ENCODE measurements around the gene TRIM42.

The TRIM42 gene

GRCh38 chr3:140710711-140711389 is 33.0 kb downstream of the TRIM42 start:
- DNase-seq: no peak

DNA sequence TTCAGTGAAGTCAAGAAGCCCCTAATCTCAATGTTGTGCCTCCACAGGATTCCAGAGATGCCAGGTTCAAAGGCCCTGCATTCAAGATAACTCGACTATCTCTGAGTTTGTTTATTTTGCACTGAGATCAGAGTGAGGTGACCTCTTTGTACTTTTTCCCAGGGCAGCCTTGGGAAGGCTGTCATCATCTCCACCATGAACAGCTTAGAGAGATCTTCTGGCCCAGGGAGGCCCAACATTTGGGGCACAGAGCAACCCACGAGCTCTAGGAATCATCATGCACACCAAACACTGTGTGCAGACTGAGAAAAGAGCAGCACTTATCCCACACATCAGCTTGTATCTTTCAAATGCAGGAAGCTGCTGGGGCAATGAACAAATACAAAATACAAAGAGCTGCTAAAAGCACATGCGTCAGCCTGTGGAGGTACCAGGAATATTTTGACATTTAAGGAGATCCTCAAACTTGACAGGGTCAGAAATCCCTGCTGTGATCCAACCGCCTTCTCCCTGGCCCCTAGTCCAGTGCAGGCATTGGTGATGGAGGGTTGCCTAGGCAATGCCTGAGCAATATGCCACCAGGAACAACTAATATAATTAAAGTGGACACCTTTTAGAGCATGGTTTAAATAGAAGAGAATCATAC is 33.6 kb downstream of the TRIM42 start:
- no peak for DNase-seq

DNA sequence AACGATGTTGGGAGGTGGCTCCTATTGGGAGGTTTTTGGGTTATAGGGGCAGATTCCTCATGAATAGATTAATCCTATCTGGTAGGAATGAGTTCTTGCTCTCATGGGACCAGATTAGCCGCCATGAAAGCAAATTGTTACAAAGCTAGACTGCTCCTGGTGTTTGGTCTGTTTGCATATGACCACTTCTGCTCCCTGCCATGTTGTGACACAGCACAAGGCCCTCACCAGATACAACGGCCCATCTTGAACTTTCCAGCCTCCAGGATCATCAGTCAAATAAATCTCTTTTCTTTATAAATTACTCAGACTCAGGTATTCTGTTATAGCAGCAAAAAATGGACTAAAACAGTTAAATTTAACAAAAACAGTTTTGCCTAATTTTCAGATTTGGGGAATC is 34.4 kb downstream of the TRIM42 start:
- DNase-seq: no peak

GRCh38 chr3:140715035-140715434 is 37.2 kb downstream of the TRIM42 start:
- no peak for DNase-seq

DNA sequence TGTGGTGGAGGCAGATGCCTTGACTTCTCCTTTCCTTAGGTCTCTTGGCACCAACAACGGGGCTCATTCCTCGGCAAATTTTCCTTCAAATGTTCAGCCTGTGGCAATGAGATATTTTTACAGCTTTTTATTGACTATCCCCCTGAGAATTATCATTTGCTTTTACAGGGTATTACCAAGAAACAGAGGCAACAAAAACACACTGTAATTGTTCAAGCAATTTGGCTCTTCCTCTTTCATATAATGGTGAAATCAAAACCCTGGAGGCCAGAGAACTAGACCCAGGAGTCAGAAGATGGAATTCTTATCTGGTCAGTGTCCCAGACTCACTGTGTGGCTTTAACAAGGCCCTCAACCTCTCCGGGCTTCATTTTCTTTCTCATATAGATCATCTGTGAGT is 40.1 kb downstream of the TRIM42 start:
- DNase-seq: no peak

GRCh38 chr3:140719841-140720614 is 42.2 kb downstream of the TRIM42 start:
- no peak for DNase-seq

DNA sequence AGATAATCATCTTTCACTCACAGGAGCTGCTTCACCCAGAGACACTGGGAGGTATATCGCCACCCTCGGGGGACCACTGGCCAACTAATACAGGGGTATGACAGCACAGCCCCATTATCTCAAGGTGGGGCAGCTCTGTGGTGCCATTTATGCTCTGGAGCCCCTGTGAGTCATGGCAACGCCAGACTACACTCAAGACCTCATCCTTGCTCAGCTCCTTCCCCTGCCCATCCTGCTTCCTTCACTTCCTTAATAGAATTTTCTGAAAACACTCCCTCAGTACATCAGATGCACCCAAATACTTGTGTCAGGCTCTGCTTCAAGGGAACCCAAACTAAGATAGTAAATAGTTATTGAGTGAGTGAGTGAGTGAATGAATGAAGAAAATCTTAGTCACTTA is 45.7 kb downstream of the TRIM42 start:
- DNase-seq: no peak

DNA sequence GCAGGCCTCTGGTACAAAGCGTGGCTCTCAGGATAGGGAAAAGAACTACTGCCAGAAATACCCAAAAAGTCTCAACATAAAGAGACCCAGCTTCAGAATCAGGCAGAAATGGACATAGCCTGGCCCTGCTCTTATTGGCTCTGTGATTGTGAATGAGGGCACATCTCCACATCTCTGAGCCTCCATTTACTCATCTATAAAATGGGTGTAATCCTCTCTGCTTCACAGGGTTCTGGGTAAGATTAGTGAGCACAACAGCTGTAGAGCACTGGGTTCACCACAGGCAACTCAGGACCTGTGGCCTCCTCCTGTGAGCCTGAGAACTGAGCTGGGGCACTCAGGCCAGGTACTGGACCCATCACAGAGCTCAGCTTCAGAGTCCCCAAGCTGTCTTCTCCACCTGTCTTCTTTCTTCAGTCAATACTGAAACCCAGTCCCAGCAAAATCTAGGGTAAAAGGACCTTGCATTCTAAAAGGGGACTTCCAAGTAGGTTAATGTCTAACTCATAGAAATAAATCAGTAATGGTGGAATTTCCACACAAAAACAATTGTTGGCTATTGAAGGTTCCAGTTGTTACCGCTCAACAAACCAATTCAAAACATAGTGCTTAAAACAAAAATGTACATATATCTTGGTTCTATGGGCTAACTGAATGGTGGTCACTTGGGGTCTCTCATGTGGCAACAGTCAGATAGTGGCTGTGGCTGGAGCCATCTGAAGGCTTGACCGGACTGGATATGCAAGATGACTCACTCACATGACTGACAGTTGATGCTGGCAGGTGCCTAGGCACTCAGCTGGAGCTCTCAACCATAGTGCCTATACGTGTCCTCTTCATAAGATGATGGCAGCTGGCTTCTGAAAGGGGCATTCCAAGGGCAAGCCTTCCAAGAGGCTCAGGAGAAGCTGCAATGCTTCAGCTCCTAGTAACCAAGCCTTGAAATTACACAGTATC is 47.3 kb downstream of the TRIM42 start:
- no peak for DNase-seq

GRCh38 chr3:140726066-140726465 is 48.2 kb downstream of the TRIM42 start:
- DNase-seq: no peak

GRCh38 chr3:140727886-140728285 is 50.0 kb downstream of the TRIM42 start:
- no peak for DNase-seq

GRCh38 chr3:140731440-140732119 is 53.7 kb downstream of the TRIM42 start:
- DNase-seq: no peak

GRCh38 chr3:140733623-140734022 is 55.8 kb downstream of the TRIM42 start:
- DNase-seq: no peak

DNA sequence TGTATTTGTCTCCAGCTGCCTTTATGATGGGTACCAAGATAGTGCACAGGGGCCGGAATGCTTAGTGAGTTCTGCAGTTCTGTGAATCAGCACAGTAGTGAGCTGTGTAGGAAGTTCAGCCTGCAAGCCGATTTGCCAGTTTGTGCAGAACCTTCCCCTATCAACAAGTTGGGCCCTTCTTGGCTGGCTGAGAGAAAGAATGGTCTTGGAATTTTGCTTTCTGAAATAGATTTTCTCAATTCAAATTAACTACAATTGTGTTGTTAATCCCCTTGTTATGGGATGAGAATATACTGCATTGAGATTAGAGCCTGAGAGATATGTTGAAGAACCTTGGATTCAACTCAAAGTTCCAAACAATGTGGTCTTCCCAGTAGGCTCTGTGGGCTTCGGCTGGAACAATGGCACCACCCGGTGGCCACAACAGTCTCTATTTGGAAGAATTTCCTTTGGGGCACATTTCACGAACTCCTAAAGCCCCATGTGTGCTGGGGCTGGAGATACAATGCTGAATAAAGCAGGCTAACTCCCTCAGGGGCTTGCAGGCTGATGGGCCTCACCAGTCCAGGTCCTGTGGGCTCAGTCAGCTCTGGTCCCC is 59.1 kb downstream of the TRIM42 start:
- DNase-seq: no peak

- no peak for DNase-seq
Observed at GRCh38 chr3:140742116-140742515, 64.3 kb downstream of the TRIM42 start.

DNA sequence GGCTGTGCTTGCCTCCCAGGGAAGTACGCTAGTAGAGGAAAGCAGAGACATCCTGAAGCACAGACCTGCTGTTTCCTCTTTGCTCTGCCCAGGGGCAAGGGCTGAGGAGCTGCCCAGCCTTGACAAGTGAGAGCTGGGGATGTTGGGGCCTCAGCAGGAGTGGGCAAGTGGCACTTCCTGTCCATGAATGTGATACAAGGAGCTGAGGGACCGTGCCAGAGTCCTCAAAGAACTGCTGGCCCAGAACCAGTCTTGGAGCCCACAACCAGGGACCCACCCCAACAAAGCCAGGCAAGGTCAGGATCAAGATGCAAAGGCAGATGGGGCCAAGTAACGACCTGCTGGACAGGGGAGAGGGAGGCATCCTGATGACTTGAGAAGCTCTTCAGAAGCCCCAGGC is 70.3 kb downstream of the TRIM42 start:
- no peak for DNase-seq

DNA sequence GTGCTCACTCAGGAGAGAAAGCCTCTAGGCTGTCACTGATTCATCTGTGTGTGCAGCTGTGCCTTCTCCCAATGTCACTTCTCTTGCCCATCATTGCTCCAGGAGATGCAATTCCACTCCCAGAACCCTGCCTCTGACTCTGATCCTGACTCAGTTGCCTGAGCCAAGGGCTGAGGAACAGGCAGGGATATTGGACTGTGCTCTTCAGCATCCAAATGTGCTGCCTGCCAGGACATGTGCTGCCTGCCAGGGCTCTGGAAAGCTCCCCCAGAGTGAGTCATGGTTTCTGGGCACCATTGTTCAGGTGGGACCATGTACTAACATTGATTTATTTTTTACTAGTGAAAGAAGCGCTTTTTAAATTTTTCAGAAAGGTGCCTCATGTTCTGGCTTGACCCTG is 71.0 kb downstream of the TRIM42 start:
- DNase-seq: no peak
